Left renal pelvis (tissue), 4 donors: ENCODE measurements around the gene HOPX. TPM values are rescaled to one million over a fixed set of nuclear protein-coding genes. Genes with fewer than 3 reads are reported as not detected.
"Not testable (repeated sequence)": the region's sequence is repeated elsewhere in the genome, so short reads cannot be mapped to it uniquely, and the experiment has no call there.

ENCODE experiments used
- DNase-seq, 4 donors: peaks; one replicate each; pipeline ENCODE4 v3.0.0-alpha.2; 2013; ENCODE audit warnings: low read depth in 4 of 4, low spot score in 3 of 4
- polyA plus RNA-seq, 4 donors: library from polyadenylated mRNA; unstranded; fragments of 120-200 nt; gene quantifications; one replicate each; pipeline ENCODE4 v1.2.1, GENCODE V29; 2013; ENCODE audit not compliant: insufficient read length in 4 of 4

The HOPX gene
- polyA plus RNA-seq, 4 donors, result 2.9 to 21.3 (median 15.1) TPM

- no peak for DNase-seq
These were observed 8.3 kb upstream of the HOPX start for GRCh38 chr4:56689201-56689969.

DNA sequence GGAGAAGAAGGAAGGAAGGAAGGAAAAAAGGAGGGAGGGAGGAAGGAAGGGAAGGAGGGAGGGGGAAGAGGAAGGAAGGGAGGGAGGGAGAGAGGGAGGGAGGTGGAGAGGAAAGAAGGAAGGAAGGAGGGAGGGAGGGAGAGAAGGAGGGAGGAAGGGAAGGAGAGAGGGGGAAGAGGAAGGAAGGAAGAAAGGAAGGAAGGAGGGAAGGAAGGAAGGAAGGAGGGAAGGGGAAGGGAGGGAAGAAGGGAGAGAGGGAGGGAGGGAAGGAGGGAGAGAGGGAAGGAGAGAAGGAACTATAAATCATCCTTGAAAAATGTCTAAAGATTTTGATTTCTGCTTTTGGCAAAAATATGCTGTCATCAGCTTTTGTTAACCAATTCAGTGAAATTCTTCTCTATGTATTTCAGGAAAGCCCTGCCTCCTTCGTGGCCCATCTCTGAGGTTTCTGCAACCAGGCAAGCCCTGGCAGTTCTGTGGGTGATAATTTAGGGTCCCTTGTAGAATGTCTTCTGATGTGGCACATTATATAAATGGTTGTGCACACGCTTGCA is 7.1 kb upstream of the HOPX start:
- DNase-seq, result no peak

DNA sequence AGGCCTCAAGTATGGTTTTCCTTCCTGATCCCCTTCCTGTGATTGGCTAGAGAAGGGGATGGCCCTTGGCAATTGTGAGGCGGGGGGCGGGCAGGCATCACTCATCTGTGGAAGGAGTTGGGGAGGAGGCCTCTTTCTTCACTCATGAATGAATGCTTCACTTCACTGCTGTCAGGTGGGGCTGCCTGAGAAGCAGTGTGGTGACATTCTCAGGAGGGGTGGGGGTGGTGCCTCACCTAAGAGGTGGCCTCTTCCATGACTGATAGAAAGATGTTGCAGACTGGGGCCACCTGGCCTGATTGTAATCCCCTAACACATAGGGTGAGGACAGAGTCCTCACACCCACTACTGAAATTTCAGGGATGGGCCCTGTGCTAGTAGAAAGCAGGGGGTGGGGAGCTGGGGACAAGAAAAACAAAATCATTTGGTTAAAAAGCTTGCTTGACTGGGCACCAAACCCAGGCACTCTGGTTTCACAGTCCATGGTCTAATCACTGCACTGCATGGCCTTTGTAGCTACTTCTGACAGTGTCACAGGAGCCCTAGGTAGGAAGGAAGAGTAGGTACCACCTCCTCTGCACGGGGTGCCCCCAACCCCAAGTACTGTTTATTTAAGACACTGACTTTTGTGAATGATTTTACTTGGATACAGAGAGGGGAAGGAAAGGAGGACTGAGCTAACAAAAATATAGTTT is 5.6 kb upstream of the HOPX start:
- DNase-seq, result no peak

DNA sequence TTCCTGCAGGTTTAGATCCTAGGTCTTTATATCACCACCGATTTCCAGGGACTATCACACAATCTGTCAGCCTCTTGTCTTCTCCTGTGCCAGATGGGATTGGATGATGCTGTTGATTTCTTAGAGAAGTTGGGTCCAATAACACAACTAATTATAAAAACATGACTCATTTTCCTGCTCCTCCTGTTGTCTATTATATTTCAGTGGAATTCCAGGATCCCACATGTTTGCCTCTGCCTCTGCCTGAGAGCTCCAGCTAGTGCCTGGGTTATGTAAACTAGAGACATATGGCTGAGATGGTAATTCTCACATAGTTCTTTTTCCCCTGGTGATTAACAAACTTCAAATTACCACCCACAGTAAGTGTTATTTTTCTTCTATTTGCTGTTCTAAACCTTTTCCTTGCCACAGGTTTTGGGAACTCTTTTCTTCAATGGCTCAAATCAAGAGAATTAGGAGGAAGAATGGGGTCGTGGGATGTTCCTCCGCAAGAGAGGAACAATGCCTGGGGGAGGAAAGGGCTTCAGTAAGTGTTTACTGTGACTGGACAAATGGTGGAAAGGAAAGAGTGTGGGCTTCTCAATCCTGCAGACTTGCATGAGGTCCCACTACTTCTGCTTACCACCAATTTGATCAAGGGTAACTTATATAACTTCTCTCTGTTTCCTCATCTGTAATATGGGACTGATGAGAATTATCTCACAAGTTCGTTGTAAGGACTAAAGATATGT is 3.4 kb upstream of the HOPX start:
- DNase-seq, result no peak

- DNase-seq, result no peak
These were observed 2.4 kb upstream of the HOPX start for GRCh38 chr4:56683455-56683854.

GRCh38 chr4:56681853-56682525 is 893 bp upstream of the HOPX start:
- DNase-seq, result no peak

DNA sequence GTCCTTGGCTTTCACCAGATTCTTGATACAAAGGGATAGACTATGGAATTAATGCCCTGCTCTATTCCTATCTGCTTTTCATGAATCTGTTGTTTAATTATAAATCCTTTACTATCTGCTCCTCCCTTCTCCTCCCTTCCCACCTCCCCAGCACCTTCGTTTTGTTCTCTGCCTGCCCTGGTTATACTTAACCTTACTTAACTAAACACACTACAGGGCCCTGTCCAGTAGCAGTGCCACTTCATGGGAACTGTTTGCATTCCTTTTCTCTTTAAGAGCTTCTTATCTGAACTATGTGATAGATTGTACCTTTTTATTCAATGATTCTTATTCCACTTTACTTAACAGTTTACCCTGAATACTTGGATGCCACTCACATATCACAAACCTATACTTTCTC is 830 bp downstream of the HOPX start:
- DNase-seq, result no peak

DNA sequence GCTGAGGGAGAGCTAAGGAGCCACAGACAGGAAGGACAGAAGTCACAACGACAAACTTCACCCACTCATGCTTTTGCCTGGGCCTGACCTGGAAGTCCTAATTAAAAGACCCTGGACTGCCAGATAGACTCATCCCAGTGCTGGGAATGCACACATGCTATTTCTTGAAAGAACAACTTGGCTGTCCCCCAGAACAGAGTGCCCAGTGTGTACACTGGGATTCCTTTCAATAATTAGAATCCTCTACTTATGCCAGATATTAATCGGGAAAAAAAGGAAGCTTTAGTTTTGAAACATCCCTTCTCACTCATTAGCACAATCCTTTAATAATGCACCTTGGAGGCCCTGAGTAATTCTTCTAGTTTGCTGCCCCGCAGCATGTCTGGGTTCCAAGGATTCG is 3.4 kb downstream of the HOPX start:
- no peak for DNase-seq

DNA sequence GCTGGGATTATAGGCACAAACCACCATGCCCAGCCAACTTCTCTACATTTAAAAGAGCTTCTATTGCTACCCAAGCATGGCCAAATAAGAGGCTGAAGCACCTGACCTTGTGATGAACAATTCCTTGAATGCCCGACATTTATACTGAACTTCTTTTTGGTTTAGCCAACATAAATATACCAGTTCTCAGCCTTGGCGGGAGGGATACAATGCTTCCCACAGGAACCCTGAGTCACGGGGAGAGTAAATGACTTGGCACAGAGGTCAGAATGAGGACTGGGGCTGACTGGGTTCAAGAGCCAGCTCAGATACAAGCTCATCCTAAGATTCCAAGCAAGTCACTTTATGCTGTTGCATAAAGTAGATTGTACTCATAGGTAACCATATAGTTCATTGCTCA is 6.1 kb downstream of the HOPX start:
- no peak for DNase-seq

DNA sequence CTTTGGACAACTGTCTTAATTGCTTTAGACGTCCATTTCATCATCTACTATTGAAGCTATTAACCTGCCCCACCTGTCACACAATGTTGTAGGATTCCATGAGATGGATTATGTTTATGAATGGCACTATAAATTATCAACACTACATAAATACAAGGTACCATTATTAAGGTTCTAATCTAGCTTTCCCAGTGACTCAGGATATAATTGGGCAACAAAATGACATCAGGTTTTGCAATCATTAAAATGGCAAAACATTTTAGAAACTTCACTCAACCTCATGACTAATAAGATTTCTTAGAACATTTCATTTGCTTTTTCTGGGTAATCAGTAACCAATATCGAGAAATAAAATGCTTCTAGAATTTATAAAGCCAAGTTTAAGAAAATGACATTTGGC is 9.2 kb downstream of the HOPX start:
- DNase-seq, result no peak

GRCh38 chr4:56671373-56671772 is 9.7 kb downstream of the HOPX start:
- no peak for DNase-seq

DNA sequence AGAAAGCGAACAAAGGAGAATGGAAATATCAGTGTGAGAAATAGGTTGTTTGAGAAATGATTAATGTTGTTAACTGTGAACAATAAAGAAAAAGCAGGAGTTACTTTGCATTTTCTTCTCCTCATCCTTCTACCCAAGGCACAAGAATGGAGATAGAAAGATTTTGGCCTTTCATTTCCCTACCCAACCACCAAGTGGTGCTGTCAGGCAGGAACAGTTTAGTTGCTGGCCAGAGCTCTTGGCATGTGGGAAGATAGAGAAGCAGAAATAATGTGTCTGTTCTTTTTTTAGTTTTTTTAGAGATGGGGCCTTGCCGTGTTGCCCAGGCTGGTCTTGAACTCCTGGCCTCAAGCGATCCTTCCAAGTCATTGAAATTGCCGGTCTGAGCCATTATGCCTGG is 12.8 kb downstream of the HOPX start:
- no peak for DNase-seq

GRCh38 chr4:56667396-56667795 is 13.7 kb downstream of the HOPX start:
- not testable (repeated sequence) for DNase-seq

- no peak for DNase-seq
These were observed 14.8 kb downstream of the HOPX start for GRCh38 chr4:56666279-56666678.

DNA sequence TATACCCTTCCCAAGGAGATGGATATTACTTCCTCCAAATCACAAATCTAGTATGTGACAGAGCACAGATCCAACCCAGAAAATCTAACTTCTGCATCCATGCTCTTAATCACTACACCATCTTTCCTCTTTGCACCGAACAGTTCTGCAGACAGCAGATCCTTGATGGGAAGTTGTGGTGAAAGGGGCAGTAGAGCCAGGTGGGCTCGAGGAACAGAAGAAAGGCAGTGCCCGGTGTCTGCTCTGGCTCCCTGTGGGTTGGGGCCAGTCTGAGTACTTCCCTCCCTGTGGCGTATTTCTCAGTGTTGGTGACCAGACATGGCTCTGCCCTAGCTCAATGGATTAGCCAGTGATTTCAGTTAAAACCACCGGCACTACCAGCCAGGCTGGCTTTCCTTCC is 15.3 kb downstream of the HOPX start:
- no peak for DNase-seq

DNA sequence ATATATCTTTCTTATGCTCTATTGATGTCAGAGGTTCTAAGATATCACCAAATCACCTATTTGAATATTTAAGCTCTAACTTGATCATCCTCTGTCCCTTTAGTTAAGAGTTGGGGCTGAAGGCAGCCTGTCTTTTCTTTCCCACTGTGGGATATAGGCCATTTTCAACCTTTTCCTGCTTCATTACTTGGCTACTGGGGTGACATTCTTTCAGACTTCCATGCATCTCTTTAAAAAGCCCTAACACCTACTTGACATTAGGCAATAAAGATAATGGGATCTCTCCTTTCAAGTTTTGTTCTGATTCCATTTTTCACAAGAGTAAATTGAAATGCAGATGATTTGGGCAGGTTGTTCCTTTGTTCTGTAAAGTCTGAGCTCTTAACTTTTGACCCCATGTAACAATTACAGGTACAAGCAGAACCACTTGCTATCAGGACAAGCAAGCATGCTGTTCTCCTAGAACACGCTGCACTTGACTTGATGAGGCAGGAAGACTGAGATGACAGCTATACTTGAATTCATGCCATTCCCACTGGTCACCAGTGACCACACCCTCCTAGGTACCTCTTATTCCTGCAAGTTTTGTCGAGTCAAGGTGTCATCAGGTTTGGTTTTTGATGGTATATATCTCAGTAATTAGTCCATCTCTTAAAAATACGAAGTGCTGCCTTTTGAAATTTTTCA is 18.2 kb downstream of the HOPX start:
- no peak for DNase-seq

- DNase-seq, result no peak
These were observed 21.1 kb downstream of the HOPX start for GRCh38 chr4:56659946-56660345.

GRCh38 chr4:56658528-56658927 is 22.6 kb downstream of the HOPX start:
- no peak for DNase-seq

- no peak for DNase-seq
These were observed 23.3 kb downstream of the HOPX start for GRCh38 chr4:56657818-56658217.

DNA sequence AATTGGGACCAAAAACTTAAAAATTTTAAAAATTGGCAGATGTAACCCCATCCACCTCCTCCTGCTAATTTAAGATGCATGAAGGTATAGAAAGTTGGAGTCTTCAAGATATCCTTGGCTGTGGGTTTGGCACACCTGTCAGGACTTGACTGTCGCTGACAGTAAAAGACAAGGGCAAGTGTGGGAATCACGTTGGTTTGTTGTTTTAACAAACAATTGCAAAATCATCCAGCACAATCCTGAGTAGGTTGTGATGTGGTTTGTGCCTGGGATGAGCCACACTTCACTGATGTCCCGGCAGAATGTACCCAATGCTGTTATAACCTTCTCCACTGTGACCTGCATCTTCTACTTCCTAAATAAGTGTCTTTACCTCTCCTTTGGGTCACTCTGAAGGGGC is 24.0 kb downstream of the HOPX start:
- no peak for DNase-seq

- no peak for DNase-seq
These were observed 24.8 kb downstream of the HOPX start for GRCh38 chr4:56656346-56656643.
